ENCODE data around the gene NCKAP1.

DNA sequence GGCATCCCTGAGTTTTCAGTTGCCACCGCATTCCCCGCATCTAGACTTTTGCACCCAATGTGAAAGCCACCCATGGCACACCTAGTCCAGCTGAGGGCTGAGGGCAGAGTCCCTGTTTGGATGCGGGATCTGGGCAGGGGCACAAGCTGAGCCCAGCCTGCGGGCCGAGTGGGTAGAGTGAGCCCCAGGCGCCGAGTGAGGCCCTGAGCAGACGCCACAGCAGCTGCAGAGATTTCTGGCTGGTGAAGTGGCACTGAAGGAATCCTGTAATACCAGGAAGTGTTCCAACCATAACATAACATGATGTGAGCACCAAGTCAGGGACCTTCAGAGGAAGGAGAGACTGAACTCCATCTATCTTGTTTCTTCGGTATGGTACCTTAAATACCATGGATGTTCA lies 144.1 kb downstream of the NCKAP1 start:
- TF ChIP-seq ARNTL (CRISPR knock-in tag; IDR thresholded peaks at IDR 0.05; ENCODE audit: borderline replicate concordance, low read depth) = no peak
- TF ChIP-seq ZFP30 (CRISPR knock-in tag; IDR thresholded peaks at IDR 0.05) = no peak
- TF ChIP-seq, protein P1, sequence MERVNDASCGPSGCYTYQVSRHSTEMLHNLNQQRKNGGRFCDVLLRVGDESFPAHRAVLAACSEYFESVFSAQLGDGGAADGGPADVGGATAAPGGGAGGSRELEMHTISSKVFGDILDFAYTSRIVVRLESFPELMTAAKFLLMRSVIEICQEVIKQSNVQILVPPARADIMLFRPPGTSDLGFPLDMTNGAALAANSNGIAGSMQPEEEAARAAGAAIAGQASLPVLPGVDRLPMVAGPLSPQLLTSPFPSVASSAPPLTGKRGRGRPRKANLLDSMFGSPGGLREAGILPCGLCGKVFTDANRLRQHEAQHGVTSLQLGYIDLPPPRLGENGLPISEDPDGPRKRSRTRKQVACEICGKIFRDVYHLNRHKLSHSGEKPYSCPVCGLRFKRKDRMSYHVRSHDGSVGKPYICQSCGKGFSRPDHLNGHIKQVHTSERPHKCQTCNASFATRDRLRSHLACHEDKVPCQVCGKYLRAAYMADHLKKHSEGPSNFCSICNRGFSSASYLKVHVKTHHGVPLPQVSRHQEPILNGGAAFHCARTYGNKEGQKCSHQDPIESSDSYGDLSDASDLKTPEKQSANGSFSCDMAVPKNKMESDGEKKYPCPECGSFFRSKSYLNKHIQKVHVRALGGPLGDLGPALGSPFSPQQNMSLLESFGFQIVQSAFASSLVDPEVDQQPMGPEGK (CRISPR knock-in tag; IDR thresholded peaks at IDR 0.05; ENCODE audit: borderline replicate concordance) = no peak
- no peak for TF ChIP-seq BACH2 (CRISPR knock-in tag; IDR thresholded peaks at IDR 0.05; ENCODE audit: borderline replicate concordance)
- TF ChIP-seq ZFP3 (CRISPR knock-in tag; IDR thresholded peaks at IDR 0.05) = no peak
- no peak for TF ChIP-seq RARB (CRISPR knock-in tag; IDR thresholded peaks at IDR 0.05)
- TF ChIP-seq, protein P2, sequence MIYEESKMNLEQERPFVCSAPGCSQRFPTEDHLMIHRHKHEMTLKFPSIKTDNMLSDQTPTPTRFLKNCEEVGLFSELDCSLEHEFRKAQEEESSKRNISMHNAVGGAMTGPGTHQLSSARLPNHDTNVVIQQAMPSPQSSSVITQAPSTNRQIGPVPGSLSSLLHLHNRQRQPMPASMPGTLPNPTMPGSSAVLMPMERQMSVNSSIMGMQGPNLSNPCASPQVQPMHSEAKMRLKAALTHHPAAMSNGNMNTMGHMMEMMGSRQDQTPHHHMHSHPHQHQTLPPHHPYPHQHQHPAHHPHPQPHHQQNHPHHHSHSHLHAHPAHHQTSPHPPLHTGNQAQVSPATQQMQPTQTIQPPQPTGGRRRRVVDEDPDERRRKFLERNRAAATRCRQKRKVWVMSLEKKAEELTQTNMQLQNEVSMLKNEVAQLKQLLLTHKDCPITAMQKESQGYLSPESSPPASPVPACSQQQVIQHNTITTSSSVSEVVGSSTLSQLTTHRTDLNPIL (CRISPR knock-in tag; IDR thresholded peaks at IDR 0.05; ENCODE audit: low read depth) = no peak
- TF ChIP-seq TCF4 (CRISPR knock-in tag; IDR thresholded peaks at IDR 0.05; ENCODE audit: borderline replicate concordance) = no peak
- TF ChIP-seq PPARA (CRISPR knock-in tag; IDR thresholded peaks at IDR 0.05; ENCODE audit: borderline replicate concordance) = no peak
- no peak for TF ChIP-seq OSR1 (CRISPR knock-in tag; IDR thresholded peaks at IDR 0.05)
- no peak for TF ChIP-seq ZNF8 (CRISPR knock-in tag; IDR thresholded peaks at IDR 0.05)
- TF ChIP-seq ZNF70 (CRISPR knock-in tag; IDR thresholded peaks at IDR 0.05) = no peak
